GM12878 (cell line): Measurements from ENCODE around the gene PCP4L1. TPM values are rescaled to one million over a fixed set of nuclear protein-coding genes. Genes with fewer than 3 reads are reported as not detected.

Experiments
- ATAC-seq: fragments of 200-7000 bp; cut with Tn5 transposase; 3 replicates; pipeline ENCODE4 v1.9.1; 2020; ENCODE audit warnings: mild to moderate bottlenecking, moderate library complexity
- Bru-seq: library from RNA; stranded (reverse); fragments of 400-500 nt; gene quantifications from one replicate; lab custom pipeline; 2021; lab: Mats Ljungman, UMichigan
- BruChase-seq, 2 experiments: library from RNA; stranded (reverse); fragments of 400-500 nt; gene quantifications; one replicate each; lab custom pipeline; 2021; lab: Mats Ljungman, UMichigan
- BruUV-seq: library from RNA; stranded (reverse); fragments of 400-500 nt; replicated peaks from 2 replicates; lab custom pipeline; 2021; lab: Mats Ljungman, UMichigan
- CTCF ChIA-PET: fragments of 300-600 bp; sonication (Branson Sonifier 250); formaldehyde crosslinking; extraction: SDS; loops from one replicate; lab custom pipeline; 2021; ENCODE audit warnings: inconsistent platforms; lab: Yijun Ruan, JAX
- POLR2A ChIA-PET: fragments of 350-600 bp; formaldehyde crosslinking; extraction: SDS; loops from one replicate; lab custom pipeline; 2021; ENCODE audit warnings: inconsistent platforms; lab: Charles Lee
- RAD21 ChIA-PET: fragments of 300-600 bp; sonication (Branson Sonifier 250); formaldehyde crosslinking; loops from one replicate; lab custom pipeline; 2023; ENCODE audit warnings: antibody characterized with exemption; ENCODE audit not compliant: unreplicated experiment; lab: Charles Lee
- SMC1A ChIA-PET: fragments of 300-600 bp; sonication (Branson Sonifier 250); formaldehyde crosslinking; loops from one replicate; lab custom pipeline; 2023; ENCODE audit not compliant: unreplicated experiment, uncharacterized antibody; lab: Charles Lee
- DNase-seq: peaks from one replicate; pipeline ENCODE4 v3.0.0-alpha.2; 2011; ENCODE audit warnings: low read depth, low spot score
- FAIRE-seq: peaks from 3 replicates; lab custom pipeline; 2011; peaks lifted over from hg19 to GRCh38; lab: Jason Lieb, UNC
- H2AFZ ChIP-seq: 2 replicates; pipeline ENCODE4 v1.6.0; 2011; ENCODE audit warnings: low read depth, low read length, control low read depth; ENCODE audit not compliant: control insufficient read depth
- H3K27ac ChIP-seq: 2 replicates; pipeline ENCODE4 v1.5.1; 2011; ENCODE audit warnings: control low read depth; ENCODE audit not compliant: control insufficient read depth, insufficient read depth
- H3K27me3 ChIP-seq, 2 experiments: replicated peaks in 1 of 2; 2 replicates each; pipeline versions ENCODE4 v1.6.0 to v1.6.1; 2011; ENCODE audit warnings: low read length in 1 of 2; ENCODE audit not compliant: control insufficient read depth in 2 of 2, insufficient read depth in 2 of 2
- H3K36me3 ChIP-seq, 2 experiments: 2 replicates each; pipeline ENCODE4 v1.5.1; 2011; ENCODE audit warnings: low read length in 1 of 2; ENCODE audit not compliant: control insufficient read depth in 2 of 2, insufficient read depth in 2 of 2
- H3K4me1 ChIP-seq: 2 replicates; pipeline ENCODE4 v1.6.1; 2011; ENCODE audit warnings: mild to moderate bottlenecking, low read length, moderate library complexity, mixed read lengths; ENCODE audit not compliant: control insufficient read depth, insufficient read depth
- H3K4me2 ChIP-seq: 2 replicates; pipeline ENCODE4 v1.6.0; 2011; ENCODE audit warnings: control low read depth; ENCODE audit not compliant: control insufficient read depth, insufficient read depth
- H3K4me3 ChIP-seq: fragments of 200-600 bp; sonication (generic); 2 replicates; pipeline ENCODE4 v1.5.1; 2016
- H3K79me2 ChIP-seq: 2 replicates; pipeline ENCODE4 v1.6.0; 2011; ENCODE audit warnings: low read length; ENCODE audit not compliant: control insufficient read depth, insufficient read depth
- H3K9ac ChIP-seq: 2 replicates; pipeline ENCODE4 v1.8.0; 2011; ENCODE audit warnings: low read length, control low read depth, mixed read lengths; ENCODE audit not compliant: control insufficient read depth, insufficient read depth
- H3K9me3 ChIP-seq: replicated peaks from 3 replicates; pipeline ENCODE4 v1.5.1; 2011; ENCODE audit warnings: mild to moderate bottlenecking, low read length; ENCODE audit not compliant: control insufficient read depth, insufficient read depth
- H4K20me1 ChIP-seq: 2 replicates; pipeline ENCODE4 v1.6.0; 2011; ENCODE audit not compliant: control insufficient read depth, insufficient read depth
- CREM ChIP-seq: IDR thresholded peaks from 2 replicates; pipeline ENCODE4 v1.6.1; 2014; ENCODE audit warnings: antibody characterized with exemption, low read depth
- MLLT1 ChIP-seq: fragments of 450-650 bp; IDR thresholded peaks from 2 replicates; pipeline ENCODE4 v1.6.1; 2016; ENCODE audit warnings: mild to moderate bottlenecking
- MTA3 ChIP-seq: IDR thresholded peaks from 2 replicates; pipeline ENCODE4 v1.6.1; 2012; ENCODE audit warnings: low read length, inconsistent platforms, borderline replicate concordance
- NBN ChIP-seq: fragments of 450-650 bp; IDR thresholded peaks from 2 replicates; pipeline ENCODE4 v1.6.1; 2016
- NFXL1 ChIP-seq: fragments of 450-650 bp; IDR thresholded peaks from 2 replicates; pipeline ENCODE4 v1.6.1; 2017; ENCODE audit warnings: antibody characterized with exemption, mild to moderate bottlenecking, borderline replicate concordance
- NFYA ChIP-seq: IDR thresholded peaks from 2 replicates; pipeline ENCODE4 v1.6.1; 2011; ENCODE audit warnings: low read depth, mild to moderate bottlenecking, low read length, improper control_type of control experiment, borderline replicate concordance
- NFYB ChIP-seq: IDR thresholded peaks from 2 replicates; pipeline ENCODE4 v1.6.1; 2011; ENCODE audit warnings: low read depth, mild to moderate bottlenecking, low read length, improper control_type of control experiment, moderate library complexity; ENCODE audit not compliant: insufficient read depth
- PKNOX1 ChIP-seq: fragments of 450-650 bp; IDR thresholded peaks from 2 replicates; pipeline ENCODE4 v1.6.1; 2016; ENCODE audit warnings: mild to moderate bottlenecking
- SIN3A ChIP-seq: IDR thresholded peaks from 2 replicates; pipeline ENCODE4 v1.6.1; 2012; ENCODE audit warnings: low read depth, low read length, improper control_type of control experiment
- SP1 ChIP-seq: IDR thresholded peaks from one replicate; pipeline ENCODE4 v1.6.1; 2011; ENCODE audit warnings: low read depth, low read length
- TCF3 ChIP-seq: IDR thresholded peaks from 2 replicates; pipeline ENCODE4 v1.6.1; 2012; ENCODE audit warnings: low read depth, mild to moderate bottlenecking, low read length, borderline replicate concordance; ENCODE audit not compliant: insufficient read depth
- USF1 ChIP-seq: IDR thresholded peaks from 2 replicates; pipeline ENCODE4 v1.6.1; 2011; ENCODE audit warnings: borderline replicate concordance, low read depth, mild to moderate bottlenecking, moderate library complexity, mixed read lengths, low read length; ENCODE audit not compliant: insufficient read depth; ENCODE audit errors: extremely low read length
- ZSCAN29 ChIP-seq: fragments of 450-650 bp; IDR thresholded peaks from 2 replicates; pipeline ENCODE4 v1.6.1; 2017; ENCODE audit warnings: mild to moderate bottlenecking, moderate library complexity
- WGBS: methylation state at CpG from one replicate; pipeline ENCODE4 v1.1.6; 2016; ENCODE audit warnings: low lambda C conversion rate; ENCODE audit not compliant: insufficient replicate concordance, insufficient coverage; ENCODE audit errors: missing lambda C conversion rate; 5-methylcytosine and 5-hydroxymethylcytosine counted together
- in situ Hi-C: fragments of 300-500 bp; cut with MboI; formaldehyde crosslinking; loops from 9 replicates; pipeline ENCODE4 v1.14.3; 2018; ENCODE audit warnings: mixed read lengths
- intact Hi-C: fragments of 100-400 bp; cut with micrococcal nuclease; formaldehyde crosslinking; loops from one replicate; pipeline ENCODE4 v1.14.2; 2022; ENCODE audit not compliant: unreplicated experiment
- long read RNA-seq, 2 experiments: library from polyadenylated mRNA; unstranded; transcript quantifications; one replicate each; pipeline ENCODE4 v2.0.0, GENCODE V29; 2019 to 2020
- polyA minus RNA-seq, 3 experiments: library from RNA; depleted of rRNA, polyadenylated mRNA; stranded (reverse); fragments of >200 nt; gene quantifications; 2 replicates each; pipeline ENCODE4 v1.2.3, GENCODE V29; 2011
- polyA plus RNA-seq, 11 experiments: library from polyadenylated mRNA; depleted of rRNA in 4 of 11; unstranded in 6 of 11; stranded (reverse) in 5 of 11; fragments of >200 nt; fragmentation: Nextera tagmentation in 4 of 11; fragmentation: Illumina TruSeq in 1 of 11; extraction: Ambion mirVana in 4 of 11; extraction: Trizol in 1 of 11; gene quantifications; 1 replicate in 1 of 11; 2 replicates in 10 of 11; pipeline versions ENCODE4 v1.2.1 to v1.2.3, GENCODE V29; 2011 to 2016; ENCODE audit warnings: inconsistent platforms in 2 of 11, missing spikeins in 2 of 11, low read depth in 1 of 11
- total RNA-seq, 4 experiments: library from RNA; depleted of rRNA in 3 of 4; stranded (reverse); fragments of >200 nt in 3 of 4; fragmentation: Illumina TruSeq in 1 of 4; extraction: Trizol in 1 of 4; gene quantifications; 2 replicates each; pipeline versions ENCODE4 v1.2.1 to v1.2.3, GENCODE V29; 2013 to 2021

Gene PCP4L1
- 3.6 and 3.9 TPM in 2 replicates for total RNA-seq (2013; cell fraction: nucleolus; rRNA removed)
- 3.5 and 3.6 TPM in 2 replicates for total RNA-seq (2014; rRNA removed)
- total RNA-seq (2014; rRNA removed; fragmentation: Illumina TruSeq; extraction: Trizol), result 2.2 and 2.7 TPM in 2 replicates
- total RNA-seq (2021), result 2.7 and 3.6 TPM in 2 replicates
- 0.45 TPM for polyA plus RNA-seq (2011; ENCODE audit: low read depth)
- 3.0 and 4.7 TPM in 2 replicates for polyA plus RNA-seq (2011; rRNA removed)
- polyA plus RNA-seq (2011; cell fraction: cytosol; rRNA removed), result 1.8 TPM in 2 replicates
- 0.89 and 2.2 TPM in 2 replicates for polyA plus RNA-seq (2011; cell fraction: nucleus; rRNA removed)
- 0.73 and 0.74 TPM in 2 replicates for polyA plus RNA-seq (2012)
- 4.0 and 6.0 TPM in 2 replicates for polyA plus RNA-seq (2014; fragmentation: Illumina TruSeq; extraction: Trizol)
- polyA plus RNA-seq (2014; fragmentation: Nextera tagmentation; extraction: Ambion mirVana), result 1 to 10 TPM; 1.0 to 1.1 TPM
- polyA plus RNA-seq (2014; rRNA removed), result 4.8 and 5.2 TPM in 2 replicates
- 1 to 10 TPM; 2.4 to 3.0 TPM for polyA plus RNA-seq (2016; fragmentation: Nextera tagmentation; extraction: Ambion mirVana)
- 0.80 and 2.0 TPM in 2 replicates for polyA minus RNA-seq (2011; rRNA and poly(A)+ RNA removed)
- polyA minus RNA-seq (2011; cell fraction: cytosol; rRNA and poly(A)+ RNA removed), result 0.62 and 0.80 TPM in 2 replicates
- 0.36 and 0.38 TPM in 2 replicates for polyA minus RNA-seq (2011; cell fraction: nucleus; rRNA and poly(A)+ RNA removed)
- percentile 30 among the genes with signal in this experiment for Bru-seq, nascent RNA
- BruChase-seq, experiment 1, labeled RNA remaining after a 6-hour chase, result percentile 22 among the genes with signal in this experiment
- percentile 18 among the genes with signal in this experiment for BruChase-seq, experiment 2, labeled RNA remaining after a 2-hour chase
- long read RNA-seq, experiment 1, result 0 reads
- long read RNA-seq, experiment 2, partial matches to known transcripts, result 0 of 1 reads
- long read RNA-seq, experiment 2, other reads (novel, unspliced or antisense), result 0 of 1 reads

- H3K9ac ChIP-seq, result no peak within 1 kb of the TSS
- no peaks in the 10 kb centered on the region for H3K36me3 ChIP-seq
- H3K9me3 ChIP-seq, result peaks cover 7% of the 10 kb centered on the region; the same call in 1 of the 3 replicates
- peak; percentile 76 for ATAC-seq
- CTCF ChIA-PET, result interaction anchor here (0.7 to 4.0 kb wide), 4 partner anchors 27 to 474 kb away, joined by 3 to 16 read pairs (median 4); partner anchors contain the start of gene TOMM40L
- in situ Hi-C loops (no loop called here), intact Hi-C loops (no loop called here)
- RAD21 ChIA-PET, result interaction anchor here (1.8 kb wide), 1 partner anchor 33 kb away, joined by 6 read pairs; the partner anchor contains the start of gene TOMM40L
- peak within 1 kb of the TSS; percentile 70 for H3K4me2 ChIP-seq
- H3K27ac ChIP-seq, result no peak within 1 kb of the TSS
- peak within 1 kb of the TSS; percentile 47 for H3K4me3 ChIP-seq
- peak within 1 kb of the TSS; percentile 72 for H2AFZ ChIP-seq
- 41% methylated on average over 62 of the region's 62 CpGs for WGBS
- H4K20me1 ChIP-seq, result no peaks in the 10 kb centered on the region
- POLR2A ChIA-PET, result interaction anchor here (1.1 to 1.6 kb wide), 2 partner anchors 53 to 93 kb away, joined by 3 to 4 read pairs; partner anchors contain the start of gene PPOX
- no peaks in the 10 kb centered on the region for H3K79me2 ChIP-seq
- H3K27me3 ChIP-seq, result peaks cover 0 to 5% of the 10 kb centered on the region in 2 experiments; a peak in 1 of 4 replicates
- DNase-seq, result no peak
- FAIRE-seq, result no peak
- SMC1A ChIA-PET, result interaction anchor here (0.6 to 0.9 kb wide), 3 partner anchors 12 to 483 kb away, joined by 3 to 4 read pairs (median 4); no protein-coding TSS in a partner anchor
- H3K4me1 ChIP-seq, result peaks cover 13% of the 10 kb centered on the region
- BruUV-seq, result no TSS peak
- no peak for TF ChIP-seq NFYA
- peak; percentile 75 for TF ChIP-seq NFYB
- no peak for TF ChIP-seq SIN3A
- TF ChIP-seq NBN, result peak; percentile 39; the same call in 1 of the 2 replicates
- no peak for TF ChIP-seq MTA3
- no peak for TF ChIP-seq CREM
- no peak for TF ChIP-seq NFXL1
- peak; percentile 41 for TF ChIP-seq SP1
- TF ChIP-seq ZSCAN29, result no peak
- TF ChIP-seq USF1, result no peak
- no peak for TF ChIP-seq TCF3
- 0 out of 2 replicates have a peak, but pooled peaks have one; percentile 27 for TF ChIP-seq MLLT1
- TF ChIP-seq PKNOX1, result peak; percentile 97
Measured at GRCh38 chr1:161258439-161259344, at the start of gene PCP4L1. Gene PCP4L1, plus strand, starts transcription at chr1:161258745. Its CDS starts 230 bp downstream, at chr1:161258975.
